OCI-LY7 (cell line): ENCODE measurements around the gene VPREB3. TPM values are rescaled to one million over a fixed set of nuclear protein-coding genes. Genes with fewer than 3 reads are reported as not detected.

Experiments
- BruUV-seq: library from RNA; stranded (reverse); fragments of 400-500 nt; replicated peaks from 2 replicates; lab custom pipeline; 2021; lab: Mats Ljungman, UMichigan
- CTCF ChIA-PET: fragments of 300-600 bp; sonication (Branson Sonifier 250); formaldehyde crosslinking; loops from one replicate; lab custom pipeline; 2022; ENCODE audit warnings: antibody characterized with exemption; ENCODE audit not compliant: unreplicated experiment; lab: Charles Lee
- POLR2A ChIA-PET: fragments of 300-600 bp; sonication (Branson Sonifier 250); formaldehyde crosslinking; loops from one replicate; lab custom pipeline; 2022; ENCODE audit warnings: antibody characterized with exemption; lab: Charles Lee
- DNase-seq: peaks from one replicate; pipeline ENCODE4 v3.0.0-alpha.2; 2015; ENCODE audit warnings: low spot score
- H2AFZ ChIP-seq: fragments of 200-600 bp; sonication (generic), shearing (Covaris generic); 2 replicates; pipeline ENCODE4 v1.6.1; 2014; ENCODE audit warnings: mild to moderate bottlenecking, antibody characterized with exemption, low read length, moderate library complexity
- H3K27ac ChIP-seq: fragments of 200-600 bp; sonication (generic); 2 replicates; pipeline ENCODE4 v1.5.1; 2014; ENCODE audit warnings: mixed run types, low read depth, mild to moderate bottlenecking, moderate library complexity, low read length, inconsistent platforms; ENCODE audit not compliant: poor library complexity, severe bottlenecking
- H3K36me3 ChIP-seq: fragments of 200-600 bp; sonication (generic); 2 replicates; pipeline ENCODE4 v1.6.1; 2014; ENCODE audit warnings: mild to moderate bottlenecking, antibody characterized with exemption, low read length, moderate library complexity, mixed read lengths; ENCODE audit not compliant: insufficient read depth
- H3K4me1 ChIP-seq: fragments of 200-600 bp; sonication (generic); 2 replicates; pipeline ENCODE4 v1.5.1; 2014; ENCODE audit warnings: mild to moderate bottlenecking, low read length; ENCODE audit not compliant: insufficient read depth, poor library complexity, severe bottlenecking
- H3K4me2 ChIP-seq: fragments of 200-600 bp; sonication (generic); 2 replicates; pipeline ENCODE4 v1.6.1; 2014; ENCODE audit warnings: mild to moderate bottlenecking, low read length
- H3K4me3 ChIP-seq: fragments of 200-600 bp; sonication (generic); 2 replicates; pipeline ENCODE4 v1.5.1; 2014; ENCODE audit warnings: mild to moderate bottlenecking, low read depth, low read length; ENCODE audit not compliant: poor library complexity, severe bottlenecking
- H3K79me2 ChIP-seq: fragments of 200-600 bp; sonication (generic); 2 replicates; pipeline ENCODE4 v1.6.1; 2016; ENCODE audit warnings: low read depth, mild to moderate bottlenecking, low read length, moderate library complexity, mixed read lengths; ENCODE audit not compliant: insufficient read depth
- H3K9me2 ChIP-seq: fragments of 200-600 bp; sonication (generic); 2 replicates; pipeline ENCODE4 v1.6.1; 2016; ENCODE audit warnings: mild to moderate bottlenecking, low read length, mixed read lengths; ENCODE audit not compliant: insufficient read depth
- H3K9me3 ChIP-seq: fragments of 200-600 bp; sonication (generic); 2 replicates; pipeline ENCODE4 v1.6.1; 2014; ENCODE audit warnings: mild to moderate bottlenecking, mixed run types, low read length, mixed read lengths
- H4K20me1 ChIP-seq: fragments of 200-600 bp; sonication (generic); 2 replicates; pipeline ENCODE4 v1.6.1; 2014; ENCODE audit warnings: mild to moderate bottlenecking, antibody characterized with exemption, low read length, moderate library complexity, mixed read lengths; ENCODE audit not compliant: insufficient read depth
- EZH2phosphoT487 ChIP-seq: fragments of 200-600 bp; sonication (generic); IDR thresholded peaks from 2 replicates; pipeline ENCODE4 v1.6.1; 2018; ENCODE audit warnings: low read depth, borderline replicate concordance, mild to moderate bottlenecking, mixed run types, antibody characterized with exemption, low read length, moderate library complexity, mixed read lengths
- intact Hi-C: fragments of 100-400 bp; cut with micrococcal nuclease; formaldehyde crosslinking; loops from one replicate; pipeline ENCODE4 v1.10.0; 2022; ENCODE audit not compliant: unreplicated experiment
- total RNA-seq, 2 experiments: library from RNA; depleted of rRNA in 1 of 2; stranded (reverse); fragments of >200 nt in 1 of 2; shearing (Covaris generic) in 1 of 2; gene quantifications; 2 replicates each; pipeline ENCODE4 v1.2.3, GENCODE V29; 2014 to 2022
- TF ChIP-seq, protein P1 (sequence below): fragments of 200-600 bp; sonication (generic); conservative IDR thresholded peaks from 2 replicates; pipeline ENCODE4 v1.5.1; 2014; ENCODE audit warnings: mild to moderate bottlenecking, antibody characterized with exemption, low read length, moderate library complexity, mixed read lengths

VPREB3 gene
- total RNA-seq, 2 experiments from 2014 or later = 241 to 312 TPM

DNA sequence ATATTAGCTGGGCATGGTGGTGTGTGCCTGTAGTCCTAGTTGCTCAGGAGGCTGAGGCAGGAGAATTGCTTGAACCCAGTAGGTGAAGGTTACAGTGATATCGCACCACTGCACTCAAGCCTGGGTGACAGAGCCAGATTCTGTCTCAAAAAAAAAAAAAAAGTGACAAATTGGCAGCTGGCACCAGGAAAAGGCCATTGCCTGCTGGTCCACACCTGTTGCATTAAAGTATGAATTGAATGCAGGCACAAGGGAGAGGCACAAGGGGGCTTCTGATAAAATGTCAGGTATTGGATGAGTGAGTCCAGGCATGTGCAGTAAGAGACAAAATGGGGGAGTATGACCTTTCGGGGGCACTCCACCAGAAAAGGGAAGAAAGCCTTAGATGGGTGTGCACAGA lies 31.5 kb downstream of the VPREB3 start:
- TF ChIP-seq, protein P1, sequence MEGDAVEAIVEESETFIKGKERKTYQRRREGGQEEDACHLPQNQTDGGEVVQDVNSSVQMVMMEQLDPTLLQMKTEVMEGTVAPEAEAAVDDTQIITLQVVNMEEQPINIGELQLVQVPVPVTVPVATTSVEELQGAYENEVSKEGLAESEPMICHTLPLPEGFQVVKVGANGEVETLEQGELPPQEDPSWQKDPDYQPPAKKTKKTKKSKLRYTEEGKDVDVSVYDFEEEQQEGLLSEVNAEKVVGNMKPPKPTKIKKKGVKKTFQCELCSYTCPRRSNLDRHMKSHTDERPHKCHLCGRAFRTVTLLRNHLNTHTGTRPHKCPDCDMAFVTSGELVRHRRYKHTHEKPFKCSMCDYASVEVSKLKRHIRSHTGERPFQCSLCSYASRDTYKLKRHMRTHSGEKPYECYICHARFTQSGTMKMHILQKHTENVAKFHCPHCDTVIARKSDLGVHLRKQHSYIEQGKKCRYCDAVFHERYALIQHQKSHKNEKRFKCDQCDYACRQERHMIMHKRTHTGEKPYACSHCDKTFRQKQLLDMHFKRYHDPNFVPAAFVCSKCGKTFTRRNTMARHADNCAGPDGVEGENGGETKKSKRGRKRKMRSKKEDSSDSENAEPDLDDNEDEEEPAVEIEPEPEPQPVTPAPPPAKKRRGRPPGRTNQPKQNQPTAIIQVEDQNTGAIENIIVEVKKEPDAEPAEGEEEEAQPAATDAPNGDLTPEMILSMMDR = no peak
- no peak for TF ChIP-seq EZH2phosphoT487
- ChIA-PET CTCF (no interaction called here), POLR2A (interaction anchor here (0.6 kb wide), 1 partner anchor 135 kb away, joined by 3 read pairs; the partner anchor contains the start of gene SLC2A11)
- intact Hi-C loops = no loop called here
- Histone ChIP-seq H3K9me2 (no peaks in the 10 kb centered on the region), H3K79me2 (no peaks in the 10 kb centered on the region), H3K36me3 (no peaks in the 10 kb centered on the region), H3K4me3 (no peak overlapping the region), H3K4me2 (no peak overlapping the region), H3K4me1 (no peaks in the 10 kb centered on the region), H4K20me1 (no peaks in the 10 kb centered on the region), H2AFZ (no peak overlapping the region), H3K9me3 (no peaks in the 10 kb centered on the region), H3K27ac (no peak overlapping the region)
- DNase-seq = no peak
- no TSS peak for BruUV-seq

GRCh38 chr22:23722160-23722559 lies 32.1 kb downstream of the VPREB3 start:
- Histone ChIP-seq H3K79me2 (no peaks in the 10 kb centered on the region), H3K4me2 (no peak overlapping the region), H3K36me3 (no peaks in the 10 kb centered on the region), H3K9me3 (no peaks in the 10 kb centered on the region), H3K27ac (no peak overlapping the region), H4K20me1 (no peaks in the 10 kb centered on the region), H3K9me2 (no peaks in the 10 kb centered on the region), H3K4me3 (no peak overlapping the region), H2AFZ (no peak overlapping the region), H3K4me1 (peaks cover 4% of the 10 kb centered on the region)
- no TSS peak for BruUV-seq
- POLR2A ChIA-PET = interaction anchor here (0.6 kb wide), 1 partner anchor 135 kb away, joined by 3 read pairs; the partner anchor contains the start of gene SLC2A11
- intact Hi-C loops = no loop called here
- TF ChIP-seq EZH2phosphoT487 = no peak
- TF ChIP-seq, protein P1 = no peak
- CTCF ChIA-PET = no interaction called here
- no peak for DNase-seq

GRCh38 chr22:23720855-23721254 lies 33.4 kb downstream of the VPREB3 start:
- Histone ChIP-seq H3K4me1 (peaks cover 11% of the 10 kb centered on the region), H3K9me2 (no peaks in the 10 kb centered on the region), H3K27ac (no peak overlapping the region), H4K20me1 (no peaks in the 10 kb centered on the region), H2AFZ (no peak overlapping the region), H3K9me3 (no peaks in the 10 kb centered on the region), H3K4me2 (no peak overlapping the region), H3K79me2 (peaks cover 11% of the 10 kb centered on the region; the same call in 1 of the 2 replicates), H3K4me3 (no peak overlapping the region), H3K36me3 (no peaks in the 10 kb centered on the region)
- intact Hi-C loops = no loop called here
- DNase-seq = no peak
- CTCF ChIA-PET = no interaction called here
- TF ChIP-seq, protein P1 = no peak
- TF ChIP-seq EZH2phosphoT487 = no peak
- POLR2A ChIA-PET = no interaction called here
- no TSS peak for BruUV-seq
